SKM-1 treated with dmso at 0.1 percent for 144 hours (cell line): Measurements from ENCODE around the gene ST6GALNAC2.
A peak's percentile ranks its signal among the peaks of the same experiment; 100 is the strongest.
"Not testable (repeated sequence)": the region's sequence is repeated elsewhere in the genome, so short reads cannot be mapped to it uniquely, and the experiment has no call there.

Source experiments
- DNase-seq: peaks from one replicate; lab custom pipeline; 2025; ENCODE audit not compliant: unreplicated experiment; lab: John Stamatoyannopoulos, UW

The ST6GALNAC2 gene

GRCh38 chr17:76570877-76571471 is 14.7 kb downstream of the ST6GALNAC2 start:
- no peak for DNase-seq

- DNase-seq = no peak
Observed at GRCh38 chr17:76570457-76570856, 15.2 kb downstream of the ST6GALNAC2 start.

GRCh38 chr17:76569607-76570279 is 15.9 kb downstream of the ST6GALNAC2 start:
- no peak for DNase-seq

- no peak for DNase-seq
Observed at GRCh38 chr17:76568811-76569221, 16.8 kb downstream of the ST6GALNAC2 start.

- peak; percentile 58 for DNase-seq
Observed at GRCh38 chr17:76567634-76568432, 17.8 kb downstream of the ST6GALNAC2 start.

- no peak for DNase-seq
Observed at GRCh38 chr17:76566988-76567431, 18.6 kb downstream of the ST6GALNAC2 start.

- DNase-seq = no peak
Observed at GRCh38 chr17:76566613-76566943, 19.1 kb downstream of the ST6GALNAC2 start.

GRCh38 chr17:76565728-76566612 is 19.7 kb downstream of the ST6GALNAC2 start:
- DNase-seq = no peak

- DNase-seq = not testable (repeated sequence)
Observed at GRCh38 chr17:76564991-76565727, 20.5 kb downstream of the ST6GALNAC2 start.

GRCh38 chr17:76563359-76563758 is 22.3 kb downstream of the ST6GALNAC2 start:
- not testable (repeated sequence) for DNase-seq

- DNase-seq = no peak
Observed at GRCh38 chr17:76562734-76563148, 22.9 kb downstream of the ST6GALNAC2 start.

GRCh38 chr17:76561799-76562268 is 23.8 kb downstream of the ST6GALNAC2 start:
- DNase-seq = no peak

GRCh38 chr17:76561332-76561731 is 24.3 kb downstream of the ST6GALNAC2 start:
- no peak for DNase-seq

GRCh38 chr17:76560877-76561221 is 24.8 kb downstream of the ST6GALNAC2 start:
- no peak for DNase-seq

- peak; percentile 11 for DNase-seq
Observed at GRCh38 chr17:76560036-76560876, 25.4 kb downstream of the ST6GALNAC2 start.

- DNase-seq = not testable (repeated sequence)
Observed at GRCh38 chr17:76559460-76559859, 26.2 kb downstream of the ST6GALNAC2 start.

GRCh38 chr17:76558198-76559095 is 27.2 kb downstream of the ST6GALNAC2 start:
- DNase-seq = peak; percentile 14
